Measurements from ENCODE around the gene TP53RK. TPM values are rescaled to one million over a fixed set of nuclear protein-coding genes. Genes with fewer than 3 reads are reported as not detected.

Gene TP53RK
- total and polyA plus RNA-seq, 2 of the 13 experiments (the other 11 are each of a cell fraction or from before 2014, with no cell fraction given), result 12.9 to 25.5 TPM

- TF ChIP-seq ZBTB38 (CRISPR knock-in tag; IDR thresholded peaks at IDR 0.05) (peak; percentile 74; the same call in 1 of the 2 replicates), ZBTB2 (CRISPR knock-in tag; IDR thresholded peaks at IDR 0.05; ENCODE audit: low read depth) (0 out of 2 replicates have a peak, but pooled peaks have one; percentile 25), ZNF883 (CRISPR knock-in tag; IDR thresholded peaks at IDR 0.05; ENCODE audit: not compliant biosample characterization) (no peak), ZNF773 (CRISPR knock-in tag; IDR thresholded peaks at IDR 0.05; ENCODE audit: borderline replicate concordance) (no peak), MLXIP (CRISPR knock-in tag; IDR thresholded peaks at IDR 0.05; ENCODE audit: borderline replicate concordance) (no peak), SIX4 (CRISPR knock-in tag; IDR thresholded peaks at IDR 0.05) (0 out of 2 replicates have a peak, but pooled peaks have one; percentile 23), ZNF280B (CRISPR knock-in tag; IDR thresholded peaks at IDR 0.05; ENCODE audit: borderline replicate concordance) (no peak), RFXANK (CRISPR knock-in tag; IDR thresholded peaks at IDR 0.05) (no peak), MTA3 (CRISPR knock-in tag; IDR thresholded peaks at IDR 0.05) (no peak), ELK4 (CRISPR knock-in tag; IDR thresholded peaks at IDR 0.05; ENCODE audit: borderline replicate concordance) (no peak), AGO2 (optimal IDR thresholded peaks at IDR 0.05; ENCODE audit: low read depth, low read length) (peak; percentile 32), ZBTB7B (CRISPR knock-in tag; IDR thresholded peaks at IDR 0.05) (no peak), SRSF4 (IDR thresholded peaks at IDR 0.05; ENCODE audit: low read depth, low read length, poor library complexity, severe bottlenecking) (no peak), NR2F2 (IDR thresholded peaks at IDR 0.05; ENCODE audit: borderline replicate concordance, low read depth) (no peak), ZNF589 (CRISPR knock-in tag; conservative IDR thresholded peaks at IDR 0.05) (no peak), RBM22 (optimal IDR thresholded peaks at IDR 0.05; ENCODE audit: low read length) (peak; percentile 88), ZNF331 (CRISPR knock-in tag; IDR thresholded peaks at IDR 0.05) (no peak), POLR2AphosphoS5 (IDR thresholded peaks at IDR 0.05; ENCODE audit: low read depth, low read length) (peak; percentile 8), SOX13 (IDR thresholded peaks at IDR 0.05) (no peak), SOX13 (CRISPR knock-in tag; conservative IDR thresholded peaks at IDR 0.05 in 1 of 2, IDR thresholded peaks at IDR 0.05 in 1 of 2) (0 out of 4 replicates have a peak, but pooled peaks of 1 of the 2 experiments have one; percentile 16), SMAD3 (CRISPR knock-in tag; IDR thresholded peaks at IDR 0.05) (no peak), NAIF1 (CRISPR knock-in tag; IDR thresholded peaks at IDR 0.05; ENCODE audit: borderline replicate concordance) (no peak)
Observed at GRCh38 chr20:46683939-46684750, 5.1 kb downstream of the TP53RK start (continued).

Data from HepG2 (cell line).